Adrenal gland (tissue), 5 donors: ENCODE measurements around the gene MYO7A.

Experiments used
- CTCF ChIP-seq, 6 experiments: fragments of 450-650 bp in 4 of 6; fragments of 200-600 bp in 2 of 6; sonication (generic) in 1 of 6; IDR thresholded peaks; 1 replicate in 5 of 6; 2 replicates in 1 of 6; pipeline versions ENCODE4 v1.5.1 to v1.8.0; 2016 to 2021; ENCODE audit warnings: antibody characterized with exemption in 6 of 6, mild to moderate bottlenecking in 2 of 6, moderate library complexity in 1 of 6
- POLR2A ChIP-seq, 2 donors: fragments of 450-650 bp; IDR thresholded peaks; one replicate each; pipeline ENCODE4 v1.6.1; 2017; ENCODE audit warnings: antibody characterized with exemption in 2 of 2, mild to moderate bottlenecking in 2 of 2, moderate library complexity in 1 of 2
- donor health status: DM: no; HTN: no; CAD: no.

- TF ChIP-seq CTCF (IDR thresholded peaks at IDR 0.05) = no peak
- no peak for TF ChIP-seq POLR2A (IDR thresholded peaks at IDR 0.05)
Measured at GRCh38 chr11:77106759-77107158, 21.3 kb upstream of the MYO7A start.
